ENCODE results near the gene SMURF2.
A peak's percentile ranks its signal among the peaks of the same experiment; 100 is the strongest.
"Not testable (repeated sequence)": the region's sequence is repeated elsewhere in the genome, so short reads cannot be mapped to it uniquely, and the experiment has no call there.

The SMURF2 gene

DNA sequence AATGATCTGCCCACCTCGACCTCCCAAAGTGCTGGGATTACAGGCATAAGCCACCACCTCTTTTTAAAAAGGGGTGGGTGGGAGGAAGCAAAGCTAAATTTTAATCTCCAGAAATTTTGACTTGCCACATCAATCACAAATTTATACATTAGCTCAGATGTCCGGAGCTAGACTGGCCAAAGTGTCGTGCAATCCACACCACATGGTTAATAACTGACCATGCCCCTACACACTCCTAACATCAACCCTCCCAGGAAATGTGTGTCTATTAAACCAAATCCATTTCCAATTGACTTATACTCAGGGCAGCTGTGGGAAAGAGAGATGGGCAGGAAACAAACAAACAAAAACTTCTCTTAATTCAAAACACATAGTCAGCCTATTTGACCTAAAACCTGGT, 29.9 kb downstream of the SMURF2 start:
- DNase-seq (ENCODE audit: low read depth, low spot score) = no peak

DNA sequence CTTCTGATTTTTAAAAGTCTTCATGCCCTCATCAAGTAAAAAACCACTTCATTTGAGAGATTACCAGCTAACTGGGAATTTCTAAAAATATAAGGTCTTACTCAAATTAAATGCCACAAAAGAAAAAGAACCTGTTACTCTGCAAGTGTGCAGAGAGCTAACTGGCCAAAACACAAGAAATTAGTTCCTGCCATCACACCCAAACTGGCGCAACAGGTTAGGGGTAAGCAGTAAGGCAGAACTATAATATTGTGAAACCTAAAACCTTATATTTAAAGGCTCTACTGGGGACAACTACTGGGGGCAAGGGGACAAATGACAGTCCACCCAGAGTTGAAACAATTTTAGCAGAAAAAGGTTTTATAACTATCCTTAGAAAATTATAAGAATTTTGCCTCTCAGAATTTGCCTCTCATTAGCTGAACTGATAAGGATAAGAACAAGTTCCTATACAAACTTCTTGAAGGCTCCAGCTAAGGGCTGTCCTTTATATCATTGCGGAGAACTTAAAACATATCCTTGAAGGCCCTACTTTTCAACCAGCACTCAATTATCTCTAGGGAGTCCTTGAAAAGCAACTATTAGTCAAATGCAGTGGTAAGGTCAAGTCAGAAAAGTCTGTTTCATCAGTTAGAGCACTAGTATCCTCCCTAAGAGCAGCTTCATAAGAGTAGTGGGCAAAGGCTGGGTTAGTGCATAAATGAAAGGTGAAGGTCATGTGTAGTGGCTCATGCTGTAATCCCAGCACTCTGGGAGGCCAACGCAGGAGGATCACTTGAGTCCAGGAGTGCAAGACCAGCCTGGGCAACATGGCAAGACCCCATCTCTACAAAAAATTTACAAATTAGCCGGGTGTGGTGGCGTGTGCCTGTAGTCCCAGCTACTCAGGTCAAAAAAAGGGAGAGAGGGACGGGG, 31.5 kb downstream of the SMURF2 start:
- no peak for DNase-seq (ENCODE audit: low read depth, low spot score)

DNA sequence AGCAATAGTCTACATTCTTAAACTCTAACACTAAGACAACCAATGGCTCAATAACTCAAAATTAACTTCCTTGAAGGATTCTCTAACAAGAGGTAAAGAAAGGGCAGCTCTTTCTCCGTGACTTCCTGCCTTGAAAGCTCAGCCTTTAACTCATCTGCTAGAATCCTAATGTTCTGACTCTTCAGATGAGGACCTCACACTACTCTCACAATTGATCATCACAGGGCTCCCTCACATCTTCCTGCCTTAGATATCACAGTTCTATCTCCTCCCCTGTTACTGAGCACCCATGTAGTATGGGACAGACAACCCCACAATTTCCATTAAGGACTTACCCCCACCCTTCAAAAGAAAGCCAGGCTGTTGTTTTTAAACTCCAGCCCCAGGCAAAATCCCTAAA, 33.5 kb downstream of the SMURF2 start:
- DNase-seq (ENCODE audit: low read depth, low spot score) = no peak

DNA sequence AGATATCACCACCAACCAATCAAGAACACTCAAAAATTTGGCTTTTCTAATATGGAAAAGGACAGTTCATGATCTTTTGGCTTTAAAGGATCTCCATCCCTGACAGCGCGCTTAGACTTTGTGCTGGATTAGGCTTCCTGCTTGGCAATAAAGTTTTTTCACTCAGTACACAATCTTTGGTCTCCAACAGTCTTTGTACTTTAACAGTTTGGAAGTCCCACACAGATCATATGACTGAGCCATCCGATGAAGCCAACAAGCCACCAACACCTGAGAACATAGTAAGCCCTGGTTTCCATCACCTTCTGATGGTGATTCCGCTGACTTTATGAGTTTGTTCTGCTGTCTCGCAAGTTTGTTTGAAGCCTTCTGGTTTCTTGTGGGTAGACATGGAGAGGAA, 34.3 kb downstream of the SMURF2 start:
- no peak for DNase-seq (ENCODE audit: low read depth, low spot score)

DNA sequence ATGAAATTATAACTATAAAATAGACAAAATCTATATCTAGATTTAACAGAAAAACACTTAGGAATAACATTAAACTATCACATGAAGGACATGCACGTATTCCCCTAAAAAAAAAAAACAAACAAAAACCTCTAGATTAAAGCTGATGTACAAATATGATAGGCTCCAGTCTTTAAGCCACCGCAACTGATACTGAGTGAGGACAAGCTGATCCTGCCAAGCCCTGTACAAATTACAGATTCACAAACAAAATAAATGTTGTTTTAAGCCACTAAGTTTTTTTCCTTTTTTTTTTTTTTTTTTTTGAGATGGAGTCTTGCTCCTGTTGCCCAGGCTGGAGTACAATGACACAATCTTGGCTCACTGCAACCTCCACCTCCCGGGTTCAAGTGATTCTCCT, 35.3 kb downstream of the SMURF2 start:
- no peak for DNase-seq (ENCODE audit: low read depth, low spot score)

DNA sequence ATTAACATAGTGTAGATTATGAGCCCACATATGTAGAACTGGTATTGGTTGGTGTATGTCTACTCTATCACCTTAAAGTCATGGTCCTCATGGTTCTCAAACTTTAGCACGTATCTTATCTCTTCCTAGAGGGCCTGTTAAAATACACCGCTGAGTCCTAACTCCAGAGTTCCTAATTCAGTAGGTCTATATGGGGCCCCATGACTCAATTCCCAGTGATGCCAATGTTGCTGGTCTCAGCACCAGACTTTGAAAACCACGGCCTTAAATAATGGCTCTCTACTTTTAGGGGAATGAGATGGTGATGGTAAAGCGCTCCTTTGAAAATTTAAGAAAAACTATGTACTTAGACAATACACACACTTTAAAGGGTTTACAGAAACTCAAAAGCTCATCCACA, 36.6 kb downstream of the SMURF2 start:
- no peak for DNase-seq (ENCODE audit: low read depth, low spot score)

DNA sequence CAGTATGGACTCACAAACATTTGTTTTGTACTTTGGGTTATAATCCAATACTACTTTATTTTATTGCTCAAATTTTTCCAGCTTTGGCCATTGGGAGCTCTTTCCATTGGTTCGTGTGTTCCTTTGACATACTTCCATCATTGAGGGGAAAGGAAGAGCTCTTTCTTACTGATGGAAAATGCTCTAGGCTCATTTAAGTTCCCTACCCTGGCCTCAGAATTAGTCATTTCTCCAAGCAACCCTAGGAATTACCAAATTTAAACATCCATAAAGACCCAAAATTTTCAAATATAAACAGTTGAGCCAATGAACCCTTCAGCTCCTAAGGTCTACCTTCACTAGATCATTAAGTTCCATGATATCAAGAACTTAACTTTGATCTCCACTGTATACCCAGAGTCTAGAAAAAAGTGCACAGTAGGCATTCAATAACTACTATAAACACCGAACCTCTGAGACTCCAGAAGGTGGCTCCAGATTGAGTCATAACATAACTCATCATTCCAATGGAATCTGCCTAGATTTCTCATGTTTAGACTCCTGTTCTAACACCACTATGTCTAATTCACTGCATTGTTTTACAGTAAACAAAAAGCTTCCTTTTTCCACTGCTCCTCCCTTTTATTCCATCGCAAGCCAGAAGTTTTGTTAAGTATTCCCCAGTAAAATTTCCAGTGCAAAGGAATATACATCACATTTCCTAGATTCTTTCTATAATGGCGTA, 39.0 kb downstream of the SMURF2 start:
- peak; percentile 62 for DNase-seq (ENCODE audit: low read depth, low spot score)

DNA sequence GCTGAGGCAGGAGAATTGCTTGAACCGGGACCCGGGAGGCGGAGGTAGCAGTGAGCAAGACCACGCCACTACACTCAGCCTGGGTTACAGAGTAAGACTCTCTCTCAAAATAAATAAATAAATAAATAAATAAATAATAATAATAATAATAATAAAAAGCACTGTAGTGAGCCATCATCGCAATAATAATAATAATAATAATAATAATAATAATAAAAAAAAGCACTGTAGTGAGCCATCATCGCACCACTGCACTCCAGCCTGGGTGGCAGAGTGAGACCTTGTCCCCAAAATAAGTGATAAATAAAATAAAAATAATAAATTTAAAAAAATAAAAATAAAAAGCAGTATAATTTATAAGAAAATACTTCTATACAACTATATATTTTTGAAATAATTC, 40.3 kb downstream of the SMURF2 start:
- no peak for DNase-seq (ENCODE audit: low read depth, low spot score)

DNA sequence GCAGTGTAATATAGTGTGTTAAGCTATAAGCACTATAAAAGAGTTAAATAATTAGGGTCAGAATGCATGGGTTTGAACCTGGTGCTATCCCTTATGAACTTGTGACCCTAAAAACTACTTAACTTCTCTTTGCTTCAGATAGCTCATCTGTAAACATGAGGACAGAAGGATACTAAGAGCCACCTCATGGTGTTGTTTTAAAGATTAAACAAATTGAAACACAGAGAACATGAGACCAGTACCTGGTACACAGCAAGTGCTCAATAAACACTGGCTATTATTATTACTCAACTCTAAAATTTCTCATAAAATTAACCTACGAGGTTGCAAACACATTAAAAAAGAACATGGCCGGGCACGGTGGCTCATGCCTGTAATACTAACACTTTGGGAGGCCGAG, 43.3 kb downstream of the SMURF2 start:
- no peak for DNase-seq (ENCODE audit: low read depth, low spot score)

DNA sequence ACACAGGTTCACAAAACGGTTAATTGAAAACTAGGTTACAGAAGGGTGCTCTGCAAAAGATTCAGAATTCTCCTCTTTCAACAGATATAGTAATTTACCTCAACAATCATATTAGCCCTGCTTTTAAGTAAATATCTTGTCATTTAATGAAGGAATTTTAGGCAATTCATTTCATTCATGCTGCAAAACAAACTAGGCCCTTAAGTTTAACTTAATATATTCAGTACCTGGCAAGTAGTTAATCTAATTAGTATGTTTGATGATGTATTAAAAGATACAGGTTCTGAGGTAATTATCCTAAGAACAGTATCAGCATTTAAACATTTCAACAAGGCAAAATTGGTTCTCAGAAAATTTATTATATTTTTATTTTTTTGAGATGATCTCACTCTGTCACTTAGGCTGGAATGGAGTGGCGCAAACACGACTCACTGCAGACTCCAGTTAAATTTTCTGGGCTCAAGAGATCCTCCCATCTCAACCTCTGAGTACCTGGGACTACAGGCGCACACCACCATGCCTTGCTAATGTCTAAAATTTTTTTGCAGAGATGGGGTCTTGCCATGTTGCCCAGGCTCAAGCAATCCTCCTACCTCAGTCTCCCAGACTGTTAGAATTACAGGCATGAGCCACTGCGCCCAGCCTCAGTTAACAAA, 44.9 kb downstream of the SMURF2 start:
- no peak for DNase-seq (ENCODE audit: low read depth, low spot score)

DNA sequence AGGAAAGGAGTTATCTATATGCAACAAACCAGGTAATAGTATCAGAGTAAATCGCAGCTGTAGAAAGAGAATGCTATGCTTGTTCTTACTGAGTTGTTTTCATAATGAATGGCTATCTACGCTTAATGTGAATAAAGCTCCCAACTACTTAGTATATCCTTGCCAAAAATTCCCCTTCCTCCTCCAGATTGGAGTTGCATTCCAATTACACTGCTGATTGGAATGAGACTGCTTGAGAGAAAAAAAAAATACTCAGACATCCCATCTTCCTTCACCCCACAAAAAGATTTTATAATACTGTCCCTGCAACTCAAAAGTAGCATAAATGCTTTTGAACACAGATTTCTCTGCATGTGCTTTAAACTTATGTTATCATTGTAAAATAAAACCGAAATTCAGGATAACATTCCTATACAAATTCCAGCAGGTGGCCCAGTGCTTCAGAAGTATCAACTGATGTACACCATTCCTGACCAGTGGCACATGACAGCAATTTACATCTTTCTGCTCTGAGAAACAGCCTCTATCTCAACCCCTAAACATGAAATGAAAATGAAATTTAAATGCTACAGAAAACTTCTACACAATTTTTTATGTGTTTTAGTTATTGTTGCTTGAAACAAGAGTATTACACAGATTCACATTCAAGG, 47.0 kb downstream of the SMURF2 start:
- peak; percentile 75 for DNase-seq (ENCODE audit: low read depth, low spot score)

DNA sequence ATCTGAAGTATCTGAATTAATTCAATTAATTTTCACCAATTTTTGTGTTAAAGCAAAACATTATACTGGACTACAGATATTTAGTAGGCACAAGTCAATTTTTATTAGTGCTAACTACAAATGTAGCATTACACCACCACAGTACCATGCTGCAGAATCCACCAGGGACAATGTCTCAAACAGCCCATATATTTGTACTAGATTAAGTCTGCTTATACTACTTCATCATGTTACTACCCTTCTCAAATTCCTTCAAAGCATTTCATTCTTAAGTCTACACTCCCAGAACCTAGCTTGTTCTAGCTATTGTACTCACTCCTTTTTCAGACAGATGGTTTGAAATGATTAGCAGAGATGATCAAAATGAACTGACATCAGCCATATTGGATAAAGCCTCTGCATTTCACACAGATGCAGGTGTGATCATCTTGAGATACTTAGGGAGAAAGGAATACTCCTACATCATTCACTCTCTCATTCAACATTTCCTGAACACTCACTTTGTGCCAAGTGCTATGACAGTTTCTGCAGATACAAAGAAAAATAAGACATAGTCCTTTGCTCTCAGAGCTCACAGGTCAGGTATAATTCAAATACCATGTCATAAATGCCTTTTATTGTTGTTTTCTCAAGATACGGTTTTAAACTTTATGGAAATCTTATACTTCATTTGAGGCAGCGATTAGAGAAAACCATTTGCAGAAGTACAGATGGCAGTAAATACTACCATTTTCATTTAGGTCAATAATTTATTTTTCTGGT, 47.7 kb downstream of the SMURF2 start:
- DNase-seq (ENCODE audit: low read depth, low spot score) = no peak

DNA sequence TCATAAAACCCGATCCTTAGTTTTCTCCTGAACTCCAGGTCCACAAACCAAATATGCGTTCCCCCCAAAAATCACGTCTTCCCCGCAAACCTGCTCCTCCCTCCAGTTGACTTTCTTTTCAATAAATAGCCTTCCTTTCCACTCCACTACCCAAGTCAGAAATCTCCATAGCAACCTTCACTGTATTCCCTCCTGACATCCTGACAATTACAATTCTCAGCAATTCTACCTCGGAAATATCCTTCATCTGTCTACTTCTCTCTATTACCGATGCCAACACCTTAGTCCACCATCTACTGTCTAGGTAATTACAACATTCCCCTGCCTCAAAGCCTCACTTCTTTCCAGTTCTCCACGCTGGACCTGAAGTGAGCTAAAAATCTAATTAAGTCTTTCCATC, 50.7 kb downstream of the SMURF2 start:
- no peak for DNase-seq (ENCODE audit: low read depth, low spot score)

DNA sequence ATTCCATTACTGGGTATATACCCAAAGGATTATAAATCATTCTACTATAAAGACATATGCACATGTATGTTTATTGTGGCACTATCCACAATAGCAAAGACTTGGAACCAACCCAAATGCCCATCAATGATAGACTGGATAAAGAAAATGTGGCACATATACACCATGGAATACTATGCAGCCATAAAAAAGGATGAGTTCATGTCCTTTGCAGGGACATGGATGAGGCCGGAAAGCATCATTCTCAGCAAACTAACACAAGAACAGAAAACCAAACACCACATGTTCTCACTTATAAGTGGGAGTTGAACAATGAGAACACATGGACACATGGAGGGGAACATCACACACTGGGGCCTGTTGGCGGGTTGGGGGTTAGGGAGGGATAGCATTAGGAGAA, 51.9 kb downstream of the SMURF2 start:
- DNase-seq (ENCODE audit: low read depth, low spot score) = not testable (repeated sequence)

DNA sequence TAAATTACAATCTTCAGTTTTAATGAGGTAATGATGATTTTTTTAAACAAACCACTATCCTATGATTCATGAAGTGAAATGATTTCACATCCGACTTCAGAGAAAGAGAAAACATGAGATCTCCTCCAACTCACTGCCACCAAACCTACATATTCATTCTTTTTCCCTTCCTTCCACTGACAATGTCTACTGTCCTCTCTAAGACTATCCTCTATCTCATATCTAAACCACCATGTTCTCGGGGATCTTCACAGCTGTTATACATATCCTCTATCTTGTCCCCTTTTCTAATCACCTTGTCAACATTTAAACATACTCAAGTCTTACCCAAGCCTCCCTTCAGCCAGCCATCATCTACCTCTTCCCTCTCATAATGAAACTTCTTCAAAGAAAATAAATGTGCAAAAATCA, 53.5 kb downstream of the SMURF2 start:
- no peak for DNase-seq (ENCODE audit: low read depth, low spot score)

DNA sequence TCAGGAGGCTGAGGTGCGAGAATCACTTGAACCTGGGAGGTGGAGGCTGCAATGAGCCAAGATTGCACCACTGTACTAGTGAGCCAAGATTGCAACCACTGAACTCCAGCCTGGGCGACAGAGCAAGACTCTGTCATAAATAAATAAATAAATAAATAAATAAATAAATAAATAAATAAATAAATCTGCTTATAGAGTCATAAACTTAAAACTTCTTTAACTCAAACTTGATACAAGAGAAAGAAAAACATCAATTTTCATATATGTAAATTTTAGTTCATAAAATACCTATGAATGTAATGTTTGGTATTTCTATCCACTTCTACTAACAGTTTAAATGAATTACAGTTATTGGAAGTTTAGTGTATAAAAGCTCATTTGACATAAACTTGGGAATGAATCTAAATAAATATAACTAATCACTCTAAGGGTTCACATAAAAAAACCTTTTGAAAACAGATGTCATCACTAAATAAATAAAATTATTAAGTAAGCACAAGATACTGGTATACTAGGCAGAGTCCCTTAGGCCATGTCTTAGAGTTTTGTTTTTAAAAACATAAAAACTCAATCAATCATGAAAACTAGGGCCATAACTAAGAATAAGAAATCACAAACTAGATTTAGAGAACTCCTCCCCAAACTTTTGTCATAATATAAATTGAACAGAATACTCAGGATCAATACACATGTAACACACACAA, 54.1 kb downstream of the SMURF2 start:
- no peak for DNase-seq (ENCODE audit: low read depth, low spot score)

DNA sequence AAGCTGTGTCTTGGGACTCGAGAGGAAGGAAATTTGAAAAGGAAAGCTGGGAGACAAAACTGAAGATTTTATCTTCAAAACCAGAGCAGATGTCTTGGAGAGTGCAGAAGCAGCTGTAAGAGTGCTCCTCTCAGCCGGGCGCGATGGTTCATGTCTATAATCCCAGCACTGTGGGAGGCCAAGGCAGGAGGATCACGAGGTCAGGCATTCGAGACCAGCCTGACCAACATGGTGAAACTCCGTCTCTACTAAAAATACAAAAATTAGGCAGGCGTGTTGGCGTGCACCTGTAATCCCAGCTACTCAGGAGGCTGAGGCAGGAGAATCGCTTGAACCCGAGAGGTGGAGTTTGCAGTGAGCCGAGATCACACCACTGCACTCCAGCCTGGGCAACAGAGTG, 57.6 kb downstream of the SMURF2 start:
- not testable (repeated sequence) for DNase-seq (ENCODE audit: low read depth, low spot score)

DNA sequence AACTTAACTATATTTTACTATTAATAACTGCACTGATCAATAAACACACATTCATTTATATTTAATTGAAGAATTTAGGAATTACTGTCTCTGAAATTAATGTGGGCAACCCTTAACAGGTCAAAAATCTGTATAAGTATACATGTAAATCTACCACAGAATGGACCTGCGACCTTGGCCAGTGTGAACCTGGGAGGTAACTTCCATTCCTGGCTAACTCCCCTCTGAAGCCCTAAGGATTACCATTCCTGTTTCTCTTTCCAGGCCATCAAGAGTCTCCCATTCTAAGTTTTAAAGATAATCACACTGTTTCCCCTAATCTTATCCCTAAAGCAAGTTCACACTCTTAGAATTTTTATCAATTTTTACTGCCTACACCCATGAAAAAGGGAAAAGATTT, 58.1 kb downstream of the SMURF2 start:
- DNase-seq (ENCODE audit: low read depth, low spot score) = no peak

DNA sequence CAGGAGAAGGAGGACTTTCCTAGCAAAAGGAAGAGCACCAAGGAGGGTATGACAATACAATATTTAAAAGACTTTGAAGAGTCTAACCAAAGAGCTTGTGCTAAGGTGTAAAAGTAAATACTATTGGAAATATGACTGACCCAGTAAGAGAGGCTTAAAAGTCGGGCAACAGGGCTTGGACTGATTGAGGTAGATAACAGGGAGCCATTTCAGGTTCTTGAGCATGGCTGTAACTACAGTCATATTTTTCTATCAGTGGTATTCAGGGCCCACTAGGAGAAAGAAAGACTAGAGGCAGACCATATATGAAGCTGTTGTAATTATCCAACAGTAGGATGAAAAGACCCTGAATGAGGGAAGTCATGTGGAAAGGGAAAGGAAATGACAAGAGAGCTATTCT, 62.3 kb downstream of the SMURF2 start:
- DNase-seq (ENCODE audit: low read depth, low spot score) = no peak

DNA sequence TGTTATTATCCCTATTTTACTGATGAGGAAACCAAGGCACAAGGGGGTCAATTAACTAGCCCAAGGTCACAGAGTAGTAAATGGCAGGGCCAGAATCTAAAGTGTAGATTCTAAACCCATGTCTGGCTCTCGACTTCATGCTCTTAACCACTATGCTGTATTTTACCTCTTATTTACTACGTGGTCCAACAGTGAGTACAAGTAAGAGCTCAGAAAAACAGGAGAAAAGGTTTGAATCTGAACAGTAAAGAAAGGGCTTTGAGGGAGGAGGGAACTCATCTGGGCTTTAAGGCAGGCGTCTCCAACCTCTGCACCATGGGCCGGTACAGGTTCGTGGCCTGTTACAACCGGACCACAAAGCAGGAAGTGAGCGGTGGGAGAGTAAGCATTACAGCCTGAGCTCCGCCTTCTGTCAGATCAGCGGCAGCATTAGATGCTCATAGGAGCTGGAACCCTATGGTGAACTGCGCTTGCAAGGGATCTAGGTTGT, 62.9 kb downstream of the SMURF2 start:
- no peak for DNase-seq (ENCODE audit: low read depth, low spot score)
